ENCODE results near the gene RASGEF1B.

Gene RASGEF1B

DNA sequence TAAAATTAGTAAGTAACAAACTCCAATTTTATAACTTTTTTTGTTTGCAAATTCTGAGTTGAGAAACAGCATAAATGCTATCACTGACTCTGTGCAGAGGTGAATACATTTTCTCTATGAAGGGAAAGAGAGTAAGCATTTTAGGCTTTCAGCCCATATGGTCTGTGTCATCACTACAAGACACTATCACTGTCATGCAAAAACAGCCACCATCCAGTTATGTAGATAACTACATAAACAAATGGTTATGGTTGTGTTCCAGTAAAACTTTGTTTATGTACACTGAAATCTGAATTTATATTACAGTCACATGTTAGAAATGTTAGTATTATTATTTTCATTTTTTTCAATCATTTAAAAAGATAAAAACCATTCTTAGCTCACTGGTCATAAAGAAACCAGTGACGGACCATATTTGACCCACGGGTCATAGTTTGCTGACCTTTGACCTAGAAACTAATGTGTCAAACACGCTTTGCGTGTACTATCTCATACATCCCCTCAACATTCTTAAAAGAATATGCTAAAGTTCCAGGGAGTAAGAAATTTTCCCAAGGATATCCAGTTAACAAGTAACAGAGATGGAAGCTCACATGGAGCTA, 29.1 kb downstream of the RASGEF1B start:
- no peak for TF ChIP-seq CTCF (IDR thresholded peaks at IDR 0.05; ENCODE audit: extremely low read depth, missing control alignments)
- no peak for DNase-seq (ENCODE audit: low spot score)

DNA sequence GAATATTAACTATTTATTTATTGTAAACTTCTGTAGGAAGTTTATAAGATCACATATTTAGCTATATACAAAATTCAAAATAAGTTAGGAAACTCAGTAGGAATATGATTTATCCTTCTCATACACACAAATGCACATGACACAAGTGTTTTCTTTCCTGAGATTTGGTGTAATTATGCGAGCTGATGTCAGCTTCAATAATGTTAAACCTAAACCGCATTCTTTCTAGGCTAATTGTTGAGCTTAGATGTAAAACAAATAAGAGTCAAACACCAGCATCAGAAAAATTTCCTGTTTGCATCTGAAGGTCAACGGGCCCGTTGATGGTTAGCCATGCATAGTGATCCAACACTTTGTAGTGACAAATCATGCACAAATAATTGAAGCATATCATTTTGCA, 30.8 kb downstream of the RASGEF1B start:
- no peak for DNase-seq (ENCODE audit: low spot score)
- TF ChIP-seq CTCF (IDR thresholded peaks at IDR 0.05; ENCODE audit: extremely low read depth, missing control alignments) = no peak

- TF ChIP-seq CTCF (IDR thresholded peaks at IDR 0.05; ENCODE audit: extremely low read depth, missing control alignments) = no peak
- DNase-seq (ENCODE audit: low spot score) = no peak
Observed at GRCh38 chr4:81436941-81437574, 34.6 kb downstream of the RASGEF1B start.

GRCh38 chr4:81436096-81436495, 35.6 kb downstream of the RASGEF1B start:
- no peak for DNase-seq (ENCODE audit: low spot score)
- no peak for TF ChIP-seq CTCF (IDR thresholded peaks at IDR 0.05; ENCODE audit: extremely low read depth, missing control alignments)

- no peak for TF ChIP-seq CTCF (IDR thresholded peaks at IDR 0.05; ENCODE audit: extremely low read depth, missing control alignments)
- DNase-seq (ENCODE audit: low spot score) = no peak
Observed at GRCh38 chr4:81432825-81433224, 38.9 kb downstream of the RASGEF1B start.

DNA sequence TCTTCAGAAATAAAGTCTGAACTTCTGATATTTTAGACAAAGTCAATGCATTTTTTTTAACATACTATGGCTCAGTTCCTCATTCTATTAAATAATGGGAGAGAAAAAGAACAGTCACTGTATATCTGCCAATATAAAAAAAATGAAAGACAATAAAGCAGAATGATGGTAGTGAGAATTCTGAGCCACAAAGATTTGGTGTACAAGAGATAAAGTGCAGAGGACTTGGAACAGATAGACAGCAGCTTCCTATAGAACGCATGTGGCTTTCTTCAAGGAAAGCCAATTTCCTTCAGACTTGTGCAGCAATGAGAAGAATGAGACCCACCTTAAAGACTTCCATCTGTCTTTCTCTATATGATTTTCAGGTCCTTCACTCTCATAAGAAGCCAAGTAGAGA, 39.7 kb downstream of the RASGEF1B start:
- TF ChIP-seq CTCF (IDR thresholded peaks at IDR 0.05; ENCODE audit: extremely low read depth, missing control alignments) = no peak
- DNase-seq (ENCODE audit: low spot score) = no peak

DNA sequence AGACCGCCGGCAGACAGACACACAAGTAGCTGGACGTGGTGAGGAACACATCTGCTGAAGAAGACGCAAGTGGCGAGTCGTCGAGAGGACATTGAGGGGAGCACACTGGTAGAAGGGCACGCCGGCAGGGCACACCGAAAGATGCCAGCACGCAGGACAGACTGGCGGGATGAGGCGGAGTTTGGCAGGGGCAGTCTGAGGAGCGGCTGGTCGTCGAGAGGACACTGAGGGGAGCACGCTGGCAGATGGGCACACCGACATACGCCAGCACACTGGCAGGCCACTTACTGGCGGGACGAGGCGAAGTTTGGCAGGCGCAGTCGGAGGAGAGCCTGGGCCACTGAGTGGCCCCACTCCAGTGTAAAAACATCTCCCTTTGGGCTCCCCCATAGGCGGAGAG, 42.1 kb downstream of the RASGEF1B start:
- no peak for TF ChIP-seq CTCF (IDR thresholded peaks at IDR 0.05; ENCODE audit: extremely low read depth, missing control alignments)
- no peak for DNase-seq (ENCODE audit: low spot score)
